ENCODE measurements around the gene FBXO42. TPM values are rescaled to one million over a fixed set of nuclear protein-coding genes. Genes with fewer than 3 reads are reported as not detected.
A peak's percentile ranks its signal among the peaks of the same experiment; 100 is the strongest.

The FBXO42 gene
- total RNA-seq, 1 donor = 16.3 TPM

DNA sequence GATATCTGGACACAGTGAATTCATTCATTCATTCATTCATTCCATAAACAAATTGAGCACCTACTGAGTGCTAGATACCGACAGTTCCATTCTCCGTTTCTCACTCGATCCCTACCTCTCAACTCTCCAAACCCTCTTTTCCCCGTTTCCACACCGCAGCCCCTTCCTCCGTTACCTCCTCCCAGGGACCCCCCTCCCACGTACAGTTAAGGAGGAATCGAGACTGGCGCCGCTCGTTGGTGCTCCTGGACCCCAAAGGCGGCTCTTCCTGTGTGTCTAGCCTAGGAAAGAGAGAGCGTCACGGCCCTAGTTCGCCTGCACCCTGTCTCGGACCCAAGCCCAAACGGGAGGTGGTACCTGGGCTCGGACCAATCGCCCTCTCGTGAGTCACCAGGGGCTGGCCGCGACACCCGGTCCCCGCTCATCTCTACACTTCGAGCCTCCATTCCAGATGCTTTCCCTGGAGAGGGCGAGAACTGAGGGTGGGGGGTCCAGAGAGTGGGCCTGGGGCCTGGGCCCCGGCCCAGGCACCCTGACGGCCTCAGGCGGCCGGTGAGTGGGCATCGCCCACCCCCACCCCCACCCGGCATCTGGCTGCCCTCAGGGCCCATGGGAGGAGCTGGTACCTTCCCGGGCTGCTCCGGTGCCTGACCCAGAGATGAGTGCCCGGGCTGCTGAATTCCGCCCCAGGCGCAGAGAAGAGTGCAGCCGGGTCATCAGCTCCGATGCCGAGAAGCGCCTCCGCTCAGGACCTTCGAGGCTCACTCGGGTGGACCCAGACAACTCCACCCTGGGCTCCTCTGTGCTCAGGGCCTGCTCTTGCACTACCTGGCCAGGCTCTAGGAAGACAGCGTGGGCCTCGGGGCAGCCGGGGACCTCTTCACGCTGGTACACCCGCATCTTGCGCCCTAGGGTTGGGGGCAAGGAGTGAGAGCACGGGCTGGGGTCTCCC lies 144.7 kb downstream of the FBXO42 start:
- Histone ChIP-seq H3K36me3 (ENCODE audit: insufficient read depth, low read length) (no peaks in the 10 kb centered on the region), H3K4me2 (ENCODE audit: insufficient read depth, low read length) (peak overlapping the region; percentile 84), H3K79me2 (ENCODE audit: insufficient read depth, low read length) (no peaks in the 10 kb centered on the region), H3K27me3 (ENCODE audit: insufficient read depth, low read length) (no peaks in the 10 kb centered on the region), H4K20me1 (ENCODE audit: insufficient read depth, low read length) (no peaks in the 10 kb centered on the region), H2AFZ (ENCODE audit: low read length) (peak overlapping the region; percentile 86), H3K9me3 (ENCODE audit: low read depth, low read length) (no peaks in the 10 kb centered on the region), H3K27ac (ENCODE audit: low read depth, low read length) (peak overlapping the region; percentile 74), H3K4me3 (ENCODE audit: insufficient read depth, low read length) (peak overlapping the region; percentile 70), H3K4me1 (ENCODE audit: insufficient read depth, low read length) (peaks cover 8% of the 10 kb centered on the region)
- DNase-seq (ENCODE audit: insufficient read length, low spot score, missing footprints) = peak; percentile 77
- TF ChIP-seq, protein P1, sequence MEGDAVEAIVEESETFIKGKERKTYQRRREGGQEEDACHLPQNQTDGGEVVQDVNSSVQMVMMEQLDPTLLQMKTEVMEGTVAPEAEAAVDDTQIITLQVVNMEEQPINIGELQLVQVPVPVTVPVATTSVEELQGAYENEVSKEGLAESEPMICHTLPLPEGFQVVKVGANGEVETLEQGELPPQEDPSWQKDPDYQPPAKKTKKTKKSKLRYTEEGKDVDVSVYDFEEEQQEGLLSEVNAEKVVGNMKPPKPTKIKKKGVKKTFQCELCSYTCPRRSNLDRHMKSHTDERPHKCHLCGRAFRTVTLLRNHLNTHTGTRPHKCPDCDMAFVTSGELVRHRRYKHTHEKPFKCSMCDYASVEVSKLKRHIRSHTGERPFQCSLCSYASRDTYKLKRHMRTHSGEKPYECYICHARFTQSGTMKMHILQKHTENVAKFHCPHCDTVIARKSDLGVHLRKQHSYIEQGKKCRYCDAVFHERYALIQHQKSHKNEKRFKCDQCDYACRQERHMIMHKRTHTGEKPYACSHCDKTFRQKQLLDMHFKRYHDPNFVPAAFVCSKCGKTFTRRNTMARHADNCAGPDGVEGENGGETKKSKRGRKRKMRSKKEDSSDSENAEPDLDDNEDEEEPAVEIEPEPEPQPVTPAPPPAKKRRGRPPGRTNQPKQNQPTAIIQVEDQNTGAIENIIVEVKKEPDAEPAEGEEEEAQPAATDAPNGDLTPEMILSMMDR (IDR thresholded peaks at IDR 0.05; ENCODE audit: extremely low read depth, low read depth, low read length) = no peak

DNA sequence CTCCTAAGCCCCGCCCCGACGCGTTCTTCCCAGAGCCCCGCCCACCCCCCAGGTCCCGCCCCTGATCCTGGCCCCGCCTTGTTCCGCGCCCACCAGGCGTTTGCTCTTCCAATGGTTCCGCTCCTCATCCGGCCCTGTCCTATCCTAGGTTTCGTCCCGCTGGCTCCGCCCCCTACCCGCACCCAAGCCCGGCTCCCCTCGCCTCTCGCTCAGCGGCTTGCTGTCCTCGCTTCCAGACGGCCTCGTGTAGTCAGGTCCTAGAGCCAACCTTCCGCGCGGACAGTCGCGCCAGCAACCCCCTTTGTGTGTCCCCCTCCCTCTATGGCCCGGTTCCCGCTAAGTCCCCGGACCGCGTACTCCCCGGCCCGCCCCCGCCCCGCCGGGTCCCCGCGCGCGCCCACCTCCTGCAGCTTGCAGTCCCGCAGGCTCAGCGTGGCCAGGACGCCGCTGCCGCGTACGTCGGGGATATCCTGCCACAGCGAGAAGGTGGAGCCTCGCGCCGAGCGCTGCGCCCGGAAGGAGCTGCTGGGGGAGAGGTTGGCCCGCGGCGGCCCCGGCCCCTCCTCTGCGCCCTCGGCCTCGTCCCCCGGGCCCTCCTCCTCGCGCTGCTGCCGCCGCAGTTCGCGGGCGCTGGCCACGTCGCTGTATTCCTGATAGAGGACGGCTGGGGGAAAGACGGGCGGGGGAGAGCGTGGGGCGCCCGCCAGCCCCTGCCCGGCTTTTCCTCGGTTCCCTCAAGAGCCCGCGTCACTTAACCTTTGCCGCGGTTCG lies 145.5 kb downstream of the FBXO42 start:
- Histone ChIP-seq H3K9me3 (ENCODE audit: low read depth, low read length) (no peaks in the 10 kb centered on the region), H2AFZ (ENCODE audit: low read length) (peak overlapping the region; percentile 86), H3K79me2 (ENCODE audit: insufficient read depth, low read length) (no peaks in the 10 kb centered on the region), H3K4me2 (ENCODE audit: insufficient read depth, low read length) (peak overlapping the region; percentile 85), H4K20me1 (ENCODE audit: insufficient read depth, low read length) (no peaks in the 10 kb centered on the region), H3K36me3 (ENCODE audit: insufficient read depth, low read length) (no peaks in the 10 kb centered on the region), H3K27me3 (ENCODE audit: insufficient read depth, low read length) (no peaks in the 10 kb centered on the region), H3K4me1 (ENCODE audit: insufficient read depth, low read length) (peaks cover 8% of the 10 kb centered on the region), H3K4me3 (ENCODE audit: insufficient read depth, low read length) (peak overlapping the region; percentile 72), H3K27ac (ENCODE audit: low read depth, low read length) (peak overlapping the region; percentile 74)
- peak; percentile 99 for DNase-seq (ENCODE audit: insufficient read length, low spot score, missing footprints)
- TF ChIP-seq, protein P1 (IDR thresholded peaks at IDR 0.05; ENCODE audit: extremely low read depth, low read depth, low read length) = no peak

DNA sequence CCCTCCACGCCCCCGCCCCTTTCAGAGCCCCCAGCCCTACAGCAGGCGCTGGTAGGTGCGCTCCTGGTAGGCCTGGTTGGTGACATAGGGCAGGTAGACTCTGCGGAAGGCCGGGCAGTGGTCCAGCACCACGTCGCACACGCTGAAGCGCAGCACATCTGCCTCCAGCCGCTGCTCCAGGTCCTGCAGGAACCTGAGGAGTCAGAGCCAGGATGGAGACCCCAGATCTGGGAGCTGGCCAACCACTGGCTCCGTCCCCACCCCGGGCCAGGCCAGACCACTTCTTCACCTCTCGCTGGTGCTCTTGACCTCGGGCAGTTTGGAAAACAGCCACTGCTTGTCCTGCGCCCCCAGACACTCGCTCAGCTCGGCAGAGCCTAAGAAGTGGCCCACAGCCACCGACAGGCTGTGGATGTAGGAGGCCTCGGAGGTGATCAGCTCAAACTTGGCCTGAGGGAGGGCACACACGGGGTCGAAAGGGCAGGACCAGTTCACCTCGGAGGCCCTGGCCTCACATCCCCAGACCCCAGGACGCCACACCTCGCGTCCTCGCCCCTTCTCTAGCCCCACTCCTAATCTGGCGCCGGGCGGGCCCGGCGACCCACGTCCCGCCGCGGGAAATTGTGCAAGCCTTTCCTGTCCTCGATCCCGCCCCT lies 146.3 kb downstream of the FBXO42 start:
- no peak for DNase-seq (ENCODE audit: insufficient read length, low spot score, missing footprints)
- H3K4me3 ChIP-seq (ENCODE audit: insufficient read depth, low read length) = peak overlapping the region; percentile 72
- no peaks in the 10 kb centered on the region for H3K9me3 ChIP-seq (ENCODE audit: low read depth, low read length)
- H3K79me2 ChIP-seq (ENCODE audit: insufficient read depth, low read length) = no peaks in the 10 kb centered on the region
- TF ChIP-seq, protein P1 (IDR thresholded peaks at IDR 0.05; ENCODE audit: extremely low read depth, low read depth, low read length) = no peak
- no peaks in the 10 kb centered on the region for H3K27me3 ChIP-seq (ENCODE audit: insufficient read depth, low read length)
- peak overlapping the region; percentile 65 for H3K27ac ChIP-seq (ENCODE audit: low read depth, low read length)
- peak overlapping the region; percentile 89 for H2AFZ ChIP-seq (ENCODE audit: low read length)
- H3K4me2 ChIP-seq (ENCODE audit: insufficient read depth, low read length) = peak overlapping the region; percentile 85
- no peaks in the 10 kb centered on the region for H3K36me3 ChIP-seq (ENCODE audit: insufficient read depth, low read length)
- peaks cover 8% of the 10 kb centered on the region for H3K4me1 ChIP-seq (ENCODE audit: insufficient read depth, low read length)
- no peaks in the 10 kb centered on the region for H4K20me1 ChIP-seq (ENCODE audit: insufficient read depth, low read length)
